Right cardiac atrium (tissue), 5 donors: ENCODE results near the gene FKBP4. TPM values are rescaled to one million over a fixed set of nuclear protein-coding genes. Genes with fewer than 3 reads are reported as not detected.

Experiments used
- ATAC-seq, 2 donors: fragments of 200-7000 bp; cut with Tn5 transposase; one replicate each; pipeline versions ENCODE4 v1.8.0 to v1.9.1; 2020; ENCODE audit warnings: moderate library complexity in 2 of 2, mild to moderate bottlenecking in 1 of 2
- DNase-seq, 3 donors: peaks; one replicate each; pipeline ENCODE4 v3.0.0-alpha.2; 2020
- H3K27ac ChIP-seq: one replicate; pipeline ENCODE4 v1.5.1; 2013; ENCODE audit warnings: mild to moderate bottlenecking, low read length, control low read depth, moderate library complexity
- H3K27me3 ChIP-seq: one replicate; pipeline ENCODE4 v1.6.1; 2013; ENCODE audit not compliant: control insufficient read depth, insufficient read depth
- H3K4me1 ChIP-seq: one replicate; pipeline ENCODE4 v1.6.1; 2013; ENCODE audit warnings: low read length; ENCODE audit not compliant: control insufficient read depth, insufficient read depth
- H3K4me3 ChIP-seq: one replicate; pipeline ENCODE4 v1.5.1; 2013; ENCODE audit warnings: low read length, control low read depth
- H3K9me3 ChIP-seq: one replicate; pipeline ENCODE4 v1.6.1; 2013; ENCODE audit warnings: low read length; ENCODE audit not compliant: control insufficient read depth
- WGBS: extraction: QIAGEN DNeasy Blood & Tissue Kit; methylation state at CpG from one replicate; pipeline ENCODE4 v1.1.7; 2013; 5-methylcytosine and 5-hydroxymethylcytosine counted together
- intact Hi-C, 4 donors: fragments of 100-400 bp; cut with DNase I; formaldehyde crosslinking; loops; one replicate each; pipeline versions ENCODE4 v1.11.0 to v1.14.0; 2022 to 2023
- polyA plus RNA-seq: library from polyadenylated mRNA; stranded (reverse); fragments of 200-250 nt; gene quantifications from one replicate; pipeline ENCODE4 v1.2.3, GENCODE V29; 2013
- total RNA-seq, 4 donors: library from RNA; stranded (reverse); fragmentation: NEBNext Ultra II Directional; extraction: Animal tissue kit (Norgen Biotek cat#: 25700); gene quantifications; one replicate each; pipeline ENCODE4 v1.2.1, GENCODE V29; 2021
- donor health status: healthy with polysubstance abuse.
- donor health status: DM: no; HTN: yes; CAD: no.
- donor health status: DM: no; HTN: no; CAD: no.
- donor health status: DM: no; HTN: yes; CAD: no; lungs with severe emphysema.
- donor health status: DM: yes; HTN: yes; CAD: no.

Gene FKBP4
- total and polyA plus RNA-seq, 5 donors, result 32.4 to 65.2 (median 51.5) TPM

DNA sequence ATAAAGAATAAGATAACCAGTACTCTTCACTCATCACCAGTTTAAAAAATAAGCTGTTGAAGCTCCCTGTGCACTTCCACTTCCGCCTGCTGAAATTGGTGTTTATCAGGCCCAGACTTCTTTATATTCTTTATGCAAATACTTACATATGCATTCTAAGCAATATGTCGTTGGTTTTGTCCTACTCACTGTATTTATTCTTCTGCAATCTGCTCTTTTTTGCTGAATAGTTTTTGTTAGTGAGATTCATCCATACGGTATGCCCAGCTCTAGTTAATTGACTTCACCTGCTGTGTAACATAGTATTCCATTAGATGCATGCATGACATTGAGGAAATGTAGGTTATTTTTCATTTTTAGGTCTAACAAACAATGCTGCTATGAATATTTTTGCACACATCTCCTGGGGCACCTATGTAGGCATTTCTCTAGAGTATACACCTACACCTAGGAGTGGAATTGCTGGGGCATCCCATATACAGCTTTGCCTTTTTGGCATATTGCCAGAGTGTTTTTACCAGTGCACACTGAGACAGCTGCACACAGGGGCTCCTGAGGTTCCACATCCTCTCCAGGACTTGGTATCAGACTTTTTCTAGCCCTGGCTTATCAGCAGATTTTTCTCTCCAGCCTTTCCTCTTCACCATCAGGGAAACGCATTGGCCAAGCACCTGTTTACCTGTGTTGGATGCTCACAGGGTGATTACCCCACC, 41.1 kb downstream of the FKBP4 start:
- H3K4me1 ChIP-seq, result peaks cover 6% of the 10 kb centered on the region
- 63% methylated on average over 4 of the region's 4 CpGs for WGBS
- no peak overlapping the region for H3K27ac ChIP-seq
- no peak overlapping the region for H3K4me3 ChIP-seq
- DNase-seq (no peak), ATAC-seq (no peak)
- no peaks in the 10 kb centered on the region for H3K9me3 ChIP-seq
- no peaks in the 10 kb centered on the region for H3K27me3 ChIP-seq
- intact Hi-C loops, result no loop called here

DNA sequence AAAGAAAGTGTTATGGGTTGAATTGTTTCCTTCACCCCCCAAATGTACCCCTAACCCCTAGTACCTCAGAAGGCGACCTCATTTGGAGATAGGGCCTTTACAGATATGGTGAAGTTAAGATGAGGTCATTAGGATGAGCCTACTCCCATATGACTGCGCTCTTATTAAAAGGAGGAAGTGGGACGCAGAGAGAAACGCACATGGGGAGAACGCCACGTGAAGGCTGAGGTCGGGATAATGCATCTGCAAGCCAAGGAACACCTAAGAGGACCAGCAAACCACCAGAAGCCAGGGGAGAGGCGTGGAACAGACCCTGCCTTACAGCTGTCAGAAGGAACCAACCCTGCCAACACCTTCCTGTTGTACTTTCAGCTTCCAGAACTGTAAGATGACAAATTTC, 41.8 kb downstream of the FKBP4 start:
- no peaks in the 10 kb centered on the region for H3K9me3 ChIP-seq
- ATAC-seq, result no peak
- no peak overlapping the region for H3K27ac ChIP-seq
- no peak for DNase-seq
- H3K4me1 ChIP-seq, result peaks cover 6% of the 10 kb centered on the region
- WGBS, result 81% methylated on average over 8 of the region's 8 CpGs
- no peaks in the 10 kb centered on the region for H3K27me3 ChIP-seq
- no peak overlapping the region for H3K4me3 ChIP-seq
- intact Hi-C loops, result no loop called here

DNA sequence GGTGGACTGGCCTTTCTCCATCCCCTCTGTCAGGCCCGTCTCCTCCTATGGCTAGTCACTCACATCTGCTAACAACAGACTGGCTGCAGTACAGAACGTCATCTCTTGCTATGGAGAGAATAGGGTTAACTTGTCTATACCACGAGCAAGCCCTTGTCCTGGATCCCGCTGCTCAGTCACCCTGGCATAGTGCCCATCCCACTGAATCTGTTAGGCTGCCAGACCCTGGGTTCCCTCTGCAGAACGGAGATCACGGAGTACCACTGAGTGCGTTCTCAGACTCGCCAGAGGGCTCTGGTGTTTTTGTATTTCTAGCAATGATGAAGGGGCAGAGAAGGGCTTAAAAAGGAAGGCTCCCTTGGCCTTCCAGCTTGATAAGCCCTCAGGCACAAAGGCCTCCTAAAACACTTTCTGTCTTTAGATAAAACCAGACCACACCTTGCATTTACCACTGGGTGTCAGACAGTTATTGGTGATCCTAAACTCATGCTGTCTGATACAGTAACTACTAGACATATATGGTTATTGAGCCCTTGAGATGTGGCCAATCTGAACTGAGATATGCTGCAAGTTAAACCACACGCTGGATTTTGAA, 46.4 kb downstream of the FKBP4 start:
- H3K4me1 ChIP-seq, result no peaks in the 10 kb centered on the region
- intact Hi-C loops, result no loop called here
- H3K27me3 ChIP-seq, result no peaks in the 10 kb centered on the region
- 48% methylated on average over 9 of the region's 9 CpGs for WGBS
- no peaks in the 10 kb centered on the region for H3K9me3 ChIP-seq
- no peak overlapping the region for H3K27ac ChIP-seq
- H3K4me3 ChIP-seq, result no peak overlapping the region
- DNase-seq (no peak), ATAC-seq (peak in 1 of 2 donors; percentile 17)

DNA sequence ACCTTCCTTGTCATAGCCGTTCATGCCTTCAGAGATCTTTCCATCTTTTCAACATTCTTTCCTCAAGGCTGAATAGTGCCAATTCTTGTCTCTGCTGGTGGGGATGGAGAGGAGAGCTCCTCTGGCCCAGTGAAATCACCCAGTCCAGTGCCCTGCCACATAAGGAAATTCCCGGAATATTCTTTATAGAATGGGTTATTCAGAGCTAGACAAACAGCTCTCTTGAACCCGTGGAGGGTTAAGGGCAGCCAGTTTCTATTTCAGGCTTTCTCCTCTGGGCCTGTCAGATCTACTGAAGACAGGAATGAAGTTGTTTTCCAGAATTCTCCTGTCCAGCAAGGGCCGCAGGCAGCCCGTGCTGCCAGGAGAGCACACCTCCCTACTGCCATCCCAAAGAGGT, 48.2 kb downstream of the FKBP4 start:
- 62% methylated on average over 5 of the region's 5 CpGs for WGBS
- peak in 1 of 2 donors; percentile 40 for ATAC-seq
- no peaks in the 10 kb centered on the region for H3K27me3 ChIP-seq
- no peak overlapping the region for H3K4me3 ChIP-seq
- H3K9me3 ChIP-seq, result no peaks in the 10 kb centered on the region
- no peak for DNase-seq
- H3K4me1 ChIP-seq, result no peaks in the 10 kb centered on the region
- intact Hi-C loops, result no loop called here
- peak overlapping the region; percentile 13 for H3K27ac ChIP-seq

DNA sequence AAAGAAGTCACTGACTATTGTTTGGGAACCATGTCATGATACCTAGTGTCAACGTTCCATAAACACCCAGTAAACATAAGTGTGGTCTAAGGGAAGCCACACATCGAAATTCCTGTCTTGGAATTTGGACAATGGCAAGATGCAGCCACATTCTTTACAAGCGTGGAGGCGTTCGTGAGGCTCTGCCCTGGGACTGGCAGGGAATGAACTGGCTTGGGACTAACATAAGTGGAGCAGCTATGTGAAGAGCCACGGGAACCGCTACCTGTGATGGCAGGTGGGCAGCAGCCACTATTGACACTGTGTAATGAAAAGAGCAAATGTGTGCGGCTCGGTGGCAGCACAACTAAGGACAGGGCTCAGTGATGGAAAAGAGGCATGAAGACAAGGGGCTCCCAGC, 50.0 kb downstream of the FKBP4 start:
- 80% methylated on average over 9 of the region's 9 CpGs for WGBS
- H3K4me1 ChIP-seq, result no peaks in the 10 kb centered on the region
- DNase-seq (no peak), ATAC-seq (no peak)
- H3K9me3 ChIP-seq, result no peaks in the 10 kb centered on the region
- no peaks in the 10 kb centered on the region for H3K27me3 ChIP-seq
- H3K4me3 ChIP-seq, result no peak overlapping the region
- intact Hi-C loops, result no loop called here
- no peak overlapping the region for H3K27ac ChIP-seq

DNA sequence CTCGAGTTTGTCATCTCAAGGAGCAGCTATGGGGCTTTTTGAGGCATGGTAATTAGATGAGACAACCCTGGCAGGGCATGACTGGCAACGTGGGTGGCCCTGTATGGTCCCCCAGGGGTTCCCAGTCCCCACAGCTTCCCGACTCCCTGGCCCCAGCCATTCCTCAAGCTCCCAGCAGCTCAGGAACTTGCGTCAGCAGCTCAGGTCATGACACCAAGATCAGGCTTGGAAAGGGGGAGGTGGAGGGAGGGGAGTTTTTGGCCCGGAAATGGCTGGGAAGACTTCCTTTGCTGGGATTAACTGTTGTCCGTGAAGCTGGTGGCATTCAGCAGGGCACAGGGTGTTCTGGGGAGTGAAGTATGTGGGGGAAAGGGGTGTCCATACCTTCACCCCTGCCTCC, 50.5 kb downstream of the FKBP4 start:
- H3K9me3 ChIP-seq, result no peaks in the 10 kb centered on the region
- ATAC-seq, result peak; percentile 50 to 80
- no peak overlapping the region for H3K27ac ChIP-seq
- no peak overlapping the region for H3K4me3 ChIP-seq
- H3K27me3 ChIP-seq, result no peaks in the 10 kb centered on the region
- H3K4me1 ChIP-seq, result no peaks in the 10 kb centered on the region
- WGBS, result 27% methylated on average over 6 of the region's 6 CpGs
- peak; percentile 48 to 68 (median 68) for DNase-seq
- intact Hi-C loops, result no loop called here

DNA sequence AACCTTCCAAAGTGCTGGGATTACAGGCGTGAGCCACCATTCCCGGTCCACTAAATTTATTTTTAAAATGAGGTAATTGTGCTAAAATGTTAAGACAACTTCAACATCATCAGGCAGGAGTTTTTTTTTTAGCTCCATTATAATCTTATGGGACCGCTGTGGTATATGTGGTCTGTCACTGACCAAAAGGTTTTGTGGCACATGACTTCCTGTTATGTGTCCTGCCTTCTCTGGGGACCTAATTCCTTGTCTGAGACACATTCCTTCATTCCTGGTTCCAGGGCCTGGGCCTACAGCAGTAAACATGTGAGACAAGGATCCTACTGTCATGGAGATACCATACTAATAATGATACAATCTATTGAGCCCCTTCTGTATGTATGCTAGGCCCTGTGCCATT, 57.2 kb downstream of the FKBP4 start:
- intact Hi-C loops, result loop anchor here in 3 of 4 donors (10.0 kb wide), 1 partner anchor 183 kb away; no protein-coding TSS in a partner anchor
- Histone ChIP-seq H3K27ac (no peak overlapping the region), H3K4me1 (no peaks in the 10 kb centered on the region), H3K9me3 (no peaks in the 10 kb centered on the region), H3K4me3 (no peak overlapping the region), H3K27me3 (no peaks in the 10 kb centered on the region)
- DNase-seq (no peak), ATAC-seq (no peak)
- 92% methylated on average over 3 of the region's 3 CpGs for whole genome bisulfite sequencing

DNA sequence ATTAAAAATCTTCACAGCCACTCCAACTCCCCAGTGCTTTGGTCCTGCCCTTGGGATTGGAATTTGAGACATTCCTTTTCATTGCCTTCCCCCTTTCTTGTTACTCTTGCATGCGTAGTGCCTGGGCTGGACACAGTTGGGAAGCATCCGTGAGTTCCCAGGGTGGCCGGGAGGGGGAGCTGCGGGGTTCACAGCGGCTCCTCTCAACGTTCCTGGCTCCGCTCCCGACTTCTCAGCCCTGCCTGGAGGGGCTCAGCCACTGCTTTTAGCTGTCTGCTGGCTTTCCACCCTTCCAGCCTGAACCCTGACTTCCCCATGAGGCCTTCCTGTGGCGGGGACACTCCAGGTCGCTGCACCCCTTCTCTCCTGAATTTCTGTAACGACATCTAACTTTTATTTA, 58.9 kb downstream of the FKBP4 start:
- intact Hi-C loops, result loop anchor here in 3 of 4 donors (10.0 kb wide), 1 partner anchor 181 kb away; no protein-coding TSS in a partner anchor
- no peak overlapping the region for H3K27ac ChIP-seq
- ATAC-seq (peak; percentile 74 to 87), DNase-seq (peak; percentile 88 to 96 (median 94))
- no peaks in the 10 kb centered on the region for H3K27me3 ChIP-seq
- H3K4me1 ChIP-seq, result no peaks in the 10 kb centered on the region
- H3K4me3 ChIP-seq, result no peak overlapping the region
- WGBS, result 11% methylated on average over 11 of the region's 11 CpGs
- no peaks in the 10 kb centered on the region for H3K9me3 ChIP-seq

Other genes with a start within 250 kb of the FKBP4 start
- 10 to 100 TPM; 14.3 to 20.6 (median 17.3) TPM for gene ITFG2, start 17.7 kb downstream of the FKBP4 start, total RNA-seq
- 15.7 TPM for gene ITFG2, start 17.7 kb downstream of the FKBP4 start, polyA plus RNA-seq
- 1 to 10 TPM; 1.5 to 3.0 (median 1.8) TPM for gene NRIP2, start 40.1 kb downstream of the FKBP4 start, total RNA-seq
- gene NRIP2, start 40.1 kb downstream of the FKBP4 start, polyA plus RNA-seq, result 2.0 TPM
- not detected for gene TEX52, start 62.1 kb downstream of the FKBP4 start, total RNA-seq
- not detected for gene TEX52, start 62.1 kb downstream of the FKBP4 start, polyA plus RNA-seq
- gene FOXM1, start 82.2 kb downstream of the FKBP4 start, total RNA-seq, result 1 to 10 TPM in 2 of 4 donors, under 1 TPM in 2; 0.33 to 1.7 (median 0.93) TPM
- gene FOXM1, start 82.2 kb downstream of the FKBP4 start, polyA plus RNA-seq, result 0.20 TPM
- 10 to 100 TPM in 1 of 4 donors, 1 to 10 TPM in 3; 8.3 to 11.0 (median 8.7) TPM for gene RHNO1, start 82.3 kb downstream of the FKBP4 start, total RNA-seq
- gene RHNO1, start 82.3 kb downstream of the FKBP4 start, polyA plus RNA-seq, result 13.6 TPM
- 10 to 100 TPM; 14.1 to 17.1 (median 15.9) TPM for gene TULP3, start 95.9 kb downstream of the FKBP4 start, total RNA-seq
- 10.5 TPM for gene TULP3, start 95.9 kb downstream of the FKBP4 start, polyA plus RNA-seq
- 10 to 100 TPM; 11.1 to 22.9 (median 11.8) TPM for gene TEAD4, start 164.4 kb downstream of the FKBP4 start, total RNA-seq
- 9.6 TPM for gene TEAD4, start 164.4 kb downstream of the FKBP4 start, polyA plus RNA-seq